GM12801 (cell line): ENCODE data around the gene PTPRG.

ENCODE experiments used
- TF ChIP-seq, protein P1 (sequence below): IDR thresholded peaks from one replicate; pipeline ENCODE4 v1.5.1; 2011; ENCODE audit warnings: control low read depth; ENCODE audit not compliant: insufficient read length; ENCODE audit errors: extremely low read depth

Gene PTPRG

DNA sequence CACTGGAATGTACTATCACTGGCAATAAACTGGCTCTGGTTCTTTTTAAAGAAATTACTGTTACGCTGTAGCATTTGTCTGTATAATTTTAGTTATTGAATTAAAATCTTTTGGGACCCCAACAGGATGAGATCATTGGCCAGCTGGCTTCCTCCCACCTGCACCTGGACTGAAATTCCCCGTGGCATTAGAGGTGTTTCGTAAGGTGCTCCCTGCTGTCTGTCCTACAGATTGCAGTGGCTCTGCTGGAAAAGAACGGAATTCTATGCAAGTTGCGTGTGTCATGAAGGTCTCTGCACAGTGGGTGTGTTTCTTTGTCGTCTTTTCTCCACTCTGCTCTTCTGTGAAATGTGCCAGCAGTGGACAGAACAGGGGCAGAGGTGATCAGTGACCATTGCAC is 383.4 kb downstream of the PTPRG start:
- TF ChIP-seq, protein P1, sequence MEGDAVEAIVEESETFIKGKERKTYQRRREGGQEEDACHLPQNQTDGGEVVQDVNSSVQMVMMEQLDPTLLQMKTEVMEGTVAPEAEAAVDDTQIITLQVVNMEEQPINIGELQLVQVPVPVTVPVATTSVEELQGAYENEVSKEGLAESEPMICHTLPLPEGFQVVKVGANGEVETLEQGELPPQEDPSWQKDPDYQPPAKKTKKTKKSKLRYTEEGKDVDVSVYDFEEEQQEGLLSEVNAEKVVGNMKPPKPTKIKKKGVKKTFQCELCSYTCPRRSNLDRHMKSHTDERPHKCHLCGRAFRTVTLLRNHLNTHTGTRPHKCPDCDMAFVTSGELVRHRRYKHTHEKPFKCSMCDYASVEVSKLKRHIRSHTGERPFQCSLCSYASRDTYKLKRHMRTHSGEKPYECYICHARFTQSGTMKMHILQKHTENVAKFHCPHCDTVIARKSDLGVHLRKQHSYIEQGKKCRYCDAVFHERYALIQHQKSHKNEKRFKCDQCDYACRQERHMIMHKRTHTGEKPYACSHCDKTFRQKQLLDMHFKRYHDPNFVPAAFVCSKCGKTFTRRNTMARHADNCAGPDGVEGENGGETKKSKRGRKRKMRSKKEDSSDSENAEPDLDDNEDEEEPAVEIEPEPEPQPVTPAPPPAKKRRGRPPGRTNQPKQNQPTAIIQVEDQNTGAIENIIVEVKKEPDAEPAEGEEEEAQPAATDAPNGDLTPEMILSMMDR, result no peak

DNA sequence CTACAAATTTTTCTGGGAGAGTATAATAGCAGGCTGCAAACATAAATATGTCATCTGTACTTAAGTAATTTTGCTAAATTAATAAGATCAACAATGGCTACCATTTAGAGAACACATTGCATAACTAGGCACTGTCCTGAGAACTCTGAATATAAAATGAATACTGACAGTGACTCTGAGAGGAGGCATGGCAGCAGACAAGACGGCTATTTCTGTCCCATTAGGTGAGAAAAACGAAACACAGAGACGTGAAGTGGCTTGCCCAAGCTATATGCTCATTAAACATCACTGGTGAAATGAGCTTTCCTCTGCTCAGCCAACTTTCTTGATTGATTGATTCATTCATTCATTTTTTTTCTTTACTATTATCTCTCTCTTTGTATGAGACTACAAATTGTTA is 384.3 kb downstream of the PTPRG start:
- TF ChIP-seq, protein P1, result no peak

DNA sequence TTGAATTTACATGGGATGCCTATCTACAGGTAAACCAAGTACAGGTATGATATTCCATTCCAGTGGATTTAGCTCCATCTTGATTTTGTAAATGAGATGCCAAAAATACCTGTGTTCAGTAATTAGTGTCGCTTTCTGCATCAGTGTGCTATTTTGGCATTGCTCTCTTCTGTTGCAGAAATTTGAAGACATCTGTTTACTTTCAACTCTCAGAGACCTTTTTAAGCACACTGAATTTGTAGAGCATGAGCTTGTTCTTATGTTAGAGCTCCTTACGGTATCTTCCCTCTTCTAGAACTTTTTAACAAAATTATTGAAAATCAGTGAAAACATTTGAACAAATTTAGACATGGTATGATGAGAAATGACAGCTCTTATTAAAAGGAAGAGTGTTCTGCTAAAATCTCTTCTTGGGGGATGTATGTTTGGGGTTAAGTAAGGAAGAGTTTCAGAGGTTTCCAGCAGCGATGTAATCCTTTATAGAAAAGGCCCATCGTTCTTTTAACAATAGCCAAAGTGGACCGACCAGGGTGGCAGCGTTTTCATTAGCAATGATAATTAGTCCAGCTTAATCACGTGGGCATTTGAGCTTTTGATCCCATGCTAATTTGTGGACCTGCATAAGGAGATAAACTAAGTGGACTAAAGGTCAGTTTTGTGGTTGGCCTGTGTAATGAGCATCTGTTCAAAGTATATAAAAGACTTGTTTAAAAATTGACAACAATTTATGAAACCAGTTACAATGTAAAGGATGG is 385.4 kb downstream of the PTPRG start:
- TF ChIP-seq, protein P1, result no peak

DNA sequence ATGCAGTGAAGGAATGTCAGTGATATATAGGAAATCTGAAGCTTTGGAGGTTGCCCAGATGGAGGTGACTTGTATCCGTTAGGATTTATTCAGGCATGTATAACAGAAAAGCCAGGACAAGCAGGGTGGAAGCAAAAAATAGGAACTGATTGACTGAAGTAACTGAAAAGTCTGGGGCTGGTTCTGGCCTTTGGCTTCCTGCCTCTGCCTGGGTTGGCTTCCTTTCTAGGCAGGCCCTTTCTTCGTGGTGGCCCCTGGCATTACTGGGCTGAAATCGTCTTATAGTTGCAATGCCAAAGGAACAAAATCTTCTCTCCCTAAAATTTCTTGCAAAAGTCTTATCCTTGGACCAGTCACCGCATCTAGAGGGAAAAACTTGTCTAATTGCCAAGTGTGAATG is 386.1 kb downstream of the PTPRG start:
- TF ChIP-seq, protein P1, result no peak

DNA sequence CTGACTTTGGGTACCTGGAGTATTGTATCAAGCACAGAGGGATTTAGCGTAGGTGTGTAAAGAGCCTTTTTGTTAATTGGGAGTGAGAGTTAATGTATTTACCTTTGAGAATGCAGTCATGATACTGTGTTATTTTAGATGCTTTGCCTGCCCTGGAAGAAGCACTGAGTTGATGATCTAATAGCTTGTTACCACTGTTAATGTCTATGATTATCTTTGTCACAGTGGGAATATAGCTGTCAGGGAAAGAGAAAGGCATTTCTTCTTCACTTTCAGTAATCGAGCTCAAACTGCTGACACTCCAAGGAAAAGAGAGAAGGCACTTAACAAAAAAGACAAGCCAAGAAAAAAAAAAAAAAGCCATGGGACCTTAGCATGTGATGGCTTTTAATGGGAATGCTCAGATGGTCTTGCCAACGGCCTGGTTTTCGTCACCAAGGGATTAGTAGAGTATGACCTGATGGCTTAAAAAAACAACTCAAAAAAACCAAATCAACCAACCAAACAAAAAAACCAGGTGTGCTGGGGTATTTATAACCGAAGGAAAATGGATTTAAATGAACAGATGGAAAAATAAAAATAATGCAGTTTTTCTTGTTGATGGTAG is 387.4 kb downstream of the PTPRG start:
- TF ChIP-seq, protein P1, result no peak

DNA sequence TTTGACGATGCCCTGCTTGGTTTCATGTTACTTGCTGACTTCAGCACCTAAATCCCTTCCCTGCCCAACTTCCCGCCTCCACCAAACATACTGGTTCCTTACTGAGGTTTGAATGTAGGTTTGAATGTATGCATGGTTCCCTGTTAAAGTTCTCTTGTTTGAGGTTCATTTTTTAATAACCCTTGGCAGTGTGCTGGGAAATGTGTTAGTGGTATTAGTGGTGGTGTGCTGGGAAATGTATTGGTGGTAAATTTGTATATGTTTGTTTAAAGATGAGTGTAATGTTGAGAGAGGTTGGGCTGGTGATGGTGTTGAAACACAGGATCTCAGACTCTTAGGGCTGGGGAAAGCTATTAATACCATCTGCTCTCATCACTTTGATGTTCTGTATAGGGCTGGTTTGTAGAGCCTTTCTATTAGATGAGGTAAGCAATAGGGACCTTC is 392.7 kb downstream of the PTPRG start:
- TF ChIP-seq, protein P1, result no peak

DNA sequence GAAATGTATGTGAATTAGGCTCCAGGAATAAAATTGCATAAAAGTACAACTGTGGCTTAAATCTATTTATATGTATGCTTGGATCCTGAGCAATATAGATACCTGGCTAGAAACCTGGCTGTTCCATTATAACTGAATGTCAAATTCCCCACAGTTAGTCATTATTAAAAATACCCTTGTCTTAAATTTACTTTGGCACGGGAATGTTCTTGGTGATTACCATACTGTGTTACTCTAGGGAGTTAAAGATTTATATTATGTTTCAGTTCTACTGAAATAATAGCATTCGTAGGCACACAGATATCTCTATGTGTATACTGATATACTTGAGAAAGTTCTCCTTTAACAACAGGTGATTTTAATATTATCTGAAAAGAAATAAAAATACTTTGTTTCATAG is 394.1 kb downstream of the PTPRG start:
- TF ChIP-seq, protein P1, result no peak
